Measurements from ENCODE around the gene LGI4. TPM values are rescaled to one million over a fixed set of nuclear protein-coding genes. Genes with fewer than 3 reads are reported as not detected.

Gene LGI4
- total RNA-seq = not detected in 2 replicates

GRCh38 chr19:35134601-35135242 lies at the start of gene LGI4:
Gene LGI4 (minus strand): TSS chr19:35135059. CDS start chr19:35134680, 379 bp downstream.

DNA sequence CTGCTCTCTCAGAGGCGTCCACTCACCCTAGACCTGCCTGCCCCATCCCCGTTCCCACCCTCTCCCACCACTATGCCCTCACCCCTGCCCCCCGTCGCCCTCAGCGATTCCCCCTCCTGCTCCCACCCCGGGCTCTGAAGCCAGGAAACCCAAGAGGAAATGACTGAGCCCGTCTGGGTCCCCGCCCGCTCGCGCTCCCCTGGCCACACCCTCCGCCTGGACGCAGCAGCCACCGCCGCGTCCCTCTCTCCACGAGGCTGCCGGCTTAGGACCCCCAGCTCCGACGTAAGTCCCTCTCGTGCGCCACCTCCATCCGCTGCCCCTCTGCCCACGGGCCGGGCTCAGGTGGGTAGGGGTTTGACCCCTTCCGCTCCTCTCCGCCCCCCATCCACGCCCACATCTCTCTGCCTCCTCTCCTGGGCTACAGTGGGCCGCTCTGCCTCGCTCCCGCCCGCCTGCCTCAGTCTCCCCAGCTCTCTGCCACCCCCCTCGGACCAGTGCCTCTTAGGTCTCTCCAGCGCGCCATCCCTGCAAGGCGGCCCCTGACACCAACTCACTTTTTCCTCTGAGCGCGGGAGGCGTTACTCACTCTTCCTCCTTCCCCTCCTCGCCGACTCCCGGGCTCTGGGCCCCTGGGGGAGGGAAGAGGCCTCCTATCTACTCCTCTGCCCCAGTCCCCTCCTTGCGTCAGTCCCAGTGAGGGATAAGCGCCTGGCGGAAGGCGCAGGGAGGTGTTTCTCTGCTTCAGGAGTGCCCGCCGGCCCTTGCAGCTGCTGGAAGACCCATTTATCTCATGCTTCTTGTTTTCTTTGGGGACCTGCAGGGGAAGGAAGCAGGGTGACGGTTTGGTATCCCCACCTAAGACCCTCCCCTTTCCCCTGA lies 19.9 kb upstream of the LGI4 start, which contains the start of gene FXYD5:
Gene FXYD5, plus strand, starts transcription at position 211 of the 882 bp plus-strand sequence. CDS start 816 bp downstream, outside the sequence.

GRCh38 chr19:35143231-35143715 lies 8.4 kb upstream of the LGI4 start, which contains the start of gene FXYD7:
Gene FXYD7 (plus strand): TSS chr19:35143255. CDS start chr19:35143334, 79 bp downstream.

DNA sequence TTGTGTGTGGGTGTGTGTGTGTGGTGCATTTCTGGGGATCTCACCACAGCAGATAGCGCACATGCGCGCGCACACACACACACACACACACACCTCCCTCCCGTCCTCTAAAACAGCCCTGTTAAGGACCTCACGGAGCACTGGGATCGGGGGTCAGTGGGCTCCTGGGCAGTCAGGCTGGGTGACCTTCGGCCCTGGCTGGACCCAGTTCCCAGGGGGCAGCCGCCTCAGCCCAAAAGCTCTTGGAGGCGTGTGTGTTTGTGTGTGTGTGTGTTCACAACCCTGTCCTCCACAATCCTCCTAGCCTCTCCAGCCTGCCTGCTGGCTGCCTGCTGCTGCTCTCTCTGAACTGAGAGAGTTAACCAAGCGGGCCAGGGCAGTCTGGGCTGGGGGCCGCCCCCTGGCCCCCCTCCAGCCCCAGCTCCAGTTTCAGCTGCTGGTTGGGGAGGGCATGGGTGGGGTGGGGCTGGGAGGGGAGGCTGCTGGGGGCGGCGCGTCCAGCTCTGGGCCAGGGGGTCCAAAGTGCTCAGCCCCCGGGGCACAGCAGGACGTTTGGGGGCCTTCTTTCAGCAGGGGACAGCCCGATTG lies 3.5 kb upstream of the LGI4 start, which contains the start of gene FXYD1:
Gene FXYD1, plus strand, starts transcription at position 520 of the 588 bp plus-strand sequence. CDS start 1,256 bp downstream, outside the sequence.

GRCh38 chr19:35115177-35115951 lies 19.5 kb downstream of the LGI4 start, which contains the start of gene FXYD3:
Gene FXYD3 (plus strand): TSS chr19:35115823. CDS start chr19:35119377, 3,554 bp downstream.

Other genes starting within 250 kb of the LGI4 start
- gene ZNF30, start 208.2 kb downstream of the LGI4 start, total RNA-seq = 2.8 and 3.5 TPM in 2 replicates
- 9.3 and 11.1 TPM in 2 replicates for gene ZNF792, start 170.8 kb downstream of the LGI4 start, total RNA-seq
- 45.6 and 49.5 TPM in 2 replicates for gene GRAMD1A, start 134.7 kb downstream of the LGI4 start, total RNA-seq
- 10.1 and 15.4 TPM in 2 replicates for gene SCN1B, start 104.6 kb downstream of the LGI4 start, total RNA-seq
- not detected in 2 replicates for gene HPN, start 93.3 kb downstream of the LGI4 start, total RNA-seq
- gene FXYD3, start 19.2 kb downstream of the LGI4 start, total RNA-seq = not detected in 2 replicates
- gene FXYD1, start 3.8 kb upstream of the LGI4 start, total RNA-seq = not detected in 2 replicates
- gene FXYD7, start 8.2 kb upstream of the LGI4 start, total RNA-seq = not detected in 2 replicates
- 257 and 258 TPM in 2 replicates for gene FXYD5, start 19.7 kb upstream of the LGI4 start, total RNA-seq
- not detected in 2 replicates for gene FAM187B, start 93.7 kb upstream of the LGI4 start, total RNA-seq
- 0.93 and 2.0 TPM in 2 replicates for gene LSR, start 113.9 kb upstream of the LGI4 start, total RNA-seq
- gene USF2, start 133.9 kb upstream of the LGI4 start, total RNA-seq = 63.6 and 70.2 TPM in 2 replicates
- gene HAMP, start 147.5 kb upstream of the LGI4 start, total RNA-seq = not detected in 2 replicates
- not detected in 2 replicates for gene MAG, start 157.1 kb upstream of the LGI4 start, total RNA-seq
- 0.15 and 1.1 TPM in 2 replicates for gene CD22, start 194.1 kb upstream of the LGI4 start, total RNA-seq
- not detected in 2 replicates for gene FFAR1, start 212.8 kb upstream of the LGI4 start, total RNA-seq
- not detected in 2 replicates for gene FFAR3, start 223.4 kb upstream of the LGI4 start, total RNA-seq
- gene GPR42, start 236.0 kb upstream of the LGI4 start, total RNA-seq = not detected in 2 replicates